ENCODE results near the gene ADAMTS13. TPM values are rescaled to one million over a fixed set of nuclear protein-coding genes. Genes with fewer than 3 reads are reported as not detected.

Gene ADAMTS13
- total and polyA plus RNA-seq, 8 donors, result 1.5 to 18.9 (median 3.1) TPM

DNA sequence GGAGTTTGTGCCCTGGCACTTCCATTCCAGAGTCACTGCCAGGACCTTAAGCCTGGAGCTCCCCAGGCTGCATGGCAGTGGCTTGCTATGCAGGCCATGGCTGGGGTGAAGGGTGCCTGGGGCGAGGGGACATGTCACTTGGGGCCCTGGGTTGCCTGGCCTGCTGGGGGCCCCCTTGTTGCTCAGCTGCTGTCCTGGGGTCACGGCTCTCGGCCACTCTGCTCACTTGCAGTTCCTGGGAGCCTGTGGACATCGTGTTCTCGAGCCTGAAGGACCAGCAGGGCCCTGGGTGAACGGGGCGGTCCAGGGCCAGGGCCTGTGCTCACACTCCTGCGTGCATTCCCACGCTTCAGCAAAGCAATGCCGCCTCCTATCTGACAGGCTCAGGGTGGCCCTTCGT, 71.3 kb downstream of the ADAMTS13 start:
- Histone ChIP-seq H3K4me1 (no peaks in the 10 kb centered on the region), H3K36me3 (no peaks in the 10 kb centered on the region), H3K27me3 (no peaks in the 10 kb centered on the region), H3K4me3 (no peak overlapping the region), H3K9me3 (no peaks in the 10 kb centered on the region), H3K27ac (no peak overlapping the region)
- intact Hi-C loops (cut with DNase I), result no loop called here
- no peak for ATAC-seq
- 67 to 74% methylated on average over 10 to 11 of the region's 11 CpGs for WGBS, 2 donors
- TF ChIP-seq, protein P1, sequence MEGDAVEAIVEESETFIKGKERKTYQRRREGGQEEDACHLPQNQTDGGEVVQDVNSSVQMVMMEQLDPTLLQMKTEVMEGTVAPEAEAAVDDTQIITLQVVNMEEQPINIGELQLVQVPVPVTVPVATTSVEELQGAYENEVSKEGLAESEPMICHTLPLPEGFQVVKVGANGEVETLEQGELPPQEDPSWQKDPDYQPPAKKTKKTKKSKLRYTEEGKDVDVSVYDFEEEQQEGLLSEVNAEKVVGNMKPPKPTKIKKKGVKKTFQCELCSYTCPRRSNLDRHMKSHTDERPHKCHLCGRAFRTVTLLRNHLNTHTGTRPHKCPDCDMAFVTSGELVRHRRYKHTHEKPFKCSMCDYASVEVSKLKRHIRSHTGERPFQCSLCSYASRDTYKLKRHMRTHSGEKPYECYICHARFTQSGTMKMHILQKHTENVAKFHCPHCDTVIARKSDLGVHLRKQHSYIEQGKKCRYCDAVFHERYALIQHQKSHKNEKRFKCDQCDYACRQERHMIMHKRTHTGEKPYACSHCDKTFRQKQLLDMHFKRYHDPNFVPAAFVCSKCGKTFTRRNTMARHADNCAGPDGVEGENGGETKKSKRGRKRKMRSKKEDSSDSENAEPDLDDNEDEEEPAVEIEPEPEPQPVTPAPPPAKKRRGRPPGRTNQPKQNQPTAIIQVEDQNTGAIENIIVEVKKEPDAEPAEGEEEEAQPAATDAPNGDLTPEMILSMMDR (IDR thresholded peaks at IDR 0.05), result no peak
- no peak for FAIRE-seq
- peak in 1 of 6 donors; percentile 49 for DNase-seq

DNA sequence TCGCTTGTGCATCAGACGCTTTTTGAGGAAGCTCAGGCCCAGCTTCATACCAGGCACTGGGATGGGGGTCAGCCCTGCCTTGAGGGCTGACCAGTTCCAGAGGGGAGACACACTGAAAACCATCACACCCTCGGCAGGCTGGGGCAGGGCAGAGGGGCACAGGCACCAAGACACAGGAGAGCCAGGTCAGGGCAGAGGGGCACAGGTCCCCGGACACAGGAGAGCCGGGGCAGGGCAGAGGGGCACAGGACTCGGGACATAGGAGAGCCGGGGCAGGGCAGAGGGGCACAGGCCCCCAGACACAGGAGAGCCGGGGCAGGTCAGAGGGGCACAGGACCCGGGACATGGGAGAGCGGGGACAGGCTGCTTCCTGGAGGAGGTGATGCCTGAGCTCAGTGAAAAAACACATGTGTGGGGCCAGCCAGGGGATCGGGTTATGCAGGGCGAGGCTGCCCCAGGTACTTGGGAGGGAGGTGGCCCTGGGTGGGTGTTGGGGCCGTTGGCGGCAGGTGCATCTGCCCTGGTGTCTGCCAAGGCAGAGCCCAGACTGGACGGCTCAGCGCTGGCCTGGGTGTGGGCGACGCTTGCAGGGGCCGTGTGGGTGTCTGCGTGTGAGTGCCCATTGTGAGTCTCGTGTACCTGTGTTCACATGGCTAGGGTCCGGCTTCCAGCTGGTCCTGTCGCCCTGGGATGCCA, 71.8 kb downstream of the ADAMTS13 start:
- intact Hi-C loops (cut with DNase I), result no loop called here
- FAIRE-seq, result no peak
- TF ChIP-seq, protein P1 (IDR thresholded peaks at IDR 0.05), result no peak
- H3K27me3 ChIP-seq, result no peaks in the 10 kb centered on the region
- ATAC-seq, result no peak
- no peaks in the 10 kb centered on the region for H3K36me3 ChIP-seq
- DNase-seq, result peak in 1 of 6 donors; percentile 58
- no peaks in the 10 kb centered on the region for H3K4me1 ChIP-seq
- WGBS, 2 donors, result 79 to 85% methylated on average over 23 of the region's 23 CpGs
- H3K4me3 ChIP-seq, result no peak overlapping the region
- no peaks in the 10 kb centered on the region for H3K9me3 ChIP-seq
- no peak overlapping the region for H3K27ac ChIP-seq

DNA sequence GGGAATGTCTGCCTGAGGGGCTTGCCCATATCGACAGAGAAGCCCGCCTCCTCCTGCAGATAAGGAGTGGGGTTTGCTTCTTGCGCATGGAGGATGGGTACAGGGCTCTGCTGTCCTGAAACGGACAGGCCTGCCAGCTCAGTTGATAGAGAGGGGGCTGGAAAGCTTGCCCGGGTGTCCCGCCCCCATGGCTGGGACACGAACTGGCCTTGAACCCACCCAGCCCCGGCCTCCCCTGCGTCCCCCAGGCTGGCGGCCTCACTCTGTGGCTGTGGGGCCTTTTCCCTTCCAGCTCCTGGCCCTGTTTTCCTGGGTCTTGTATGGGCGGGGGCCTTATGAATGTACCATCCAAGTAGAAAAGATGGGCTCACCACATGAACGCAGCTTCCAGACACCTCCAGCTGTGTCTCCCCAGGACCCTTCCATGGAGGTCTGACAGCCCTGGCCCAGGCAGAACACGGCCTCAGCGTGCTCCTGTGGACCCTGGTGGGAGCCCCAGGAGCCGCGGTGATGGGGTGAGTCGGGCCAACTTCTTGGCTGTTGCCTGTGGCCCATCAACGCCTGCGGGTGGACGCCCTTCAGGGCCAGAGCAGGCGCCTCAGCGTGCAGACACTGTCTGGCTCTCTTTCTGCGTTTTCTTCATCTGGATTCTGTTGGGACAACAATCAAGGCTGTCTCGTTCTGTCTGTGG, 72.6 kb downstream of the ADAMTS13 start:
- no peaks in the 10 kb centered on the region for H3K9me3 ChIP-seq
- H3K4me3 ChIP-seq, result no peak overlapping the region
- intact Hi-C loops (cut with DNase I), result no loop called here
- no peaks in the 10 kb centered on the region for H3K36me3 ChIP-seq
- H3K27ac ChIP-seq, result no peak overlapping the region
- no peak for ATAC-seq
- TF ChIP-seq, protein P1 (IDR thresholded peaks at IDR 0.05), result no peak
- DNase-seq, result peak in 1 of 6 donors; percentile 56
- FAIRE-seq, result no peak
- no peaks in the 10 kb centered on the region for H3K27me3 ChIP-seq
- H3K4me1 ChIP-seq, result no peaks in the 10 kb centered on the region
- WGBS, 2 donors, result 78 to 79% methylated on average over 24 of the region's 24 CpGs

DNA sequence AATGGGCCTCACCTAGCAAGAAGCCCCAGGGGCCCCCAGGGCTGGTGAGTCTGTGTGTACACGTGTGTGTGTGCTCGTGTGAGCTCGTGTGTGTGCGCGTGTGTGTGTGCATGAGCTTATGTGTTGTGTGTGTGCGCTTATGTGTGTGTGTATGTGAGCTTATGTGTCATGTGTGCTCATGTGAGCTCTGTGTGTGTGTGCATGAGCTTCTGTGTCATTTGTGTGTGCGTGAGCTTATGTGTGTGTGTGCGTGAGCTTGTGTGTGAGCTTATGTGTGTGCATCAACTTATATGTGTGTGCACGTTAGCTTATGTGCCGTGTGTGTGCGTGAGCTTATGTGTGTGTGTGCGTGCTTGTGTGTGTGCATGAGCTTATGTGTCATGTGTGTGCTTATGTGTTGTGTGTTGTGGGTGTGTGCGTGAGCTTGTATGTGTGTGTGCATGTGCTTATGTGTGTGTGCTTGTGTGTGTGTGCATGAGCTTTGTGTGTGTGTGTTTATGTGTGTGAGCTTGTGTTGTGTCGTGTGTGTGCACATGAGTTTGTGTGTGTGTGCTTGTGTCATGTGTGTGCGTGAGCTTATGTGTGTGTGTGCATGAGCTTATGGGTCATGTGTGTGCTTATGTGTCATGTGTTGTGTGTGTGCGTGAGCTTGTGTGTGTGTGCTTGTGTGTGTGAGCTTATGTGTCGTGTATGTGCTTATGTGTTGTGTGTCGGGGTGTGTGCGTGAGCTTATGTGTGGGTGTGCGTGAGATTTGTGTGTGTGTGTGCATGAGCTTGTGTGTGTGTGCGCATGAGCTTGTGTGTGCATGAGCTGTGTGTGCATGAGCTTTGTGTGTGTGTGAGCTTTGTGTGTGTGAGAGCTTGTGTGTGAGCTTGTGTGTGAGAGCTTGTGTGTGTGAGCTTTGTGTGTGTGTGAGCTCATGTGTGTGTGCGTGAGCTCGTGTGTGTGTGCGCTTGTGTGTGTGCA, 73.4 kb downstream of the ADAMTS13 start:
- TF ChIP-seq, protein P1 (IDR thresholded peaks at IDR 0.05), result no peak
- Histone ChIP-seq H3K9me3 (no peaks in the 10 kb centered on the region), H3K27me3 (no peaks in the 10 kb centered on the region), H3K27ac (no peak overlapping the region), H3K36me3 (no peaks in the 10 kb centered on the region), H3K4me1 (no peaks in the 10 kb centered on the region), H3K4me3 (no peak overlapping the region)
- no peak for DNase-seq
- intact Hi-C loops (cut with DNase I), result no loop called here
- no peak for FAIRE-seq
- WGBS, 2 donors, result 86 to 92% methylated on average over 24 of the region's 24 CpGs
- no peak for ATAC-seq

Measured in pancreas (tissue), 10 donors.